GM12872 (cell line): ENCODE results near the gene ACTR2.

Experiments used
- CTCF ChIP-seq: IDR thresholded peaks from 3 replicates; pipeline ENCODE4 v1.5.1; 2011; ENCODE audit warnings: low read depth, mild to moderate bottlenecking, low read length, moderate library complexity; ENCODE audit not compliant: insufficient read depth

The ACTR2 gene

GRCh38 chr2:65287364-65287763, 59.7 kb downstream of the ACTR2 start:
- no peak for TF ChIP-seq CTCF

GRCh38 chr2:65291216-65292105, 63.8 kb downstream of the ACTR2 start:
- no peak for TF ChIP-seq CTCF

- TF ChIP-seq CTCF: no peak
Observed at GRCh38 chr2:65292106-65292400, 64.4 kb downstream of the ACTR2 start.

- no peak for TF ChIP-seq CTCF
Observed at GRCh38 chr2:65292461-65293011, 64.9 kb downstream of the ACTR2 start.

GRCh38 chr2:65293376-65293775, 65.7 kb downstream of the ACTR2 start:
- no peak for TF ChIP-seq CTCF

GRCh38 chr2:65294136-65294535, 66.5 kb downstream of the ACTR2 start:
- no peak for TF ChIP-seq CTCF

GRCh38 chr2:65294701-65295100, 67.1 kb downstream of the ACTR2 start:
- no peak for TF ChIP-seq CTCF
